DND-41 (cell line): ENCODE data around the gene CATSPERD.

Source experiments
- ATAC-seq: fragments of 200-7000 bp; cut with Tn5 transposase; 3 replicates; pipeline ENCODE4 v1.9.1; 2021; ENCODE audit warnings: low read depth; ENCODE audit not compliant: insufficient read depth
- DNase-seq: peaks from one replicate; pipeline ENCODE4 v3.0.0-alpha.2; 2020
- H2AFZ ChIP-seq: 2 replicates; pipeline ENCODE4 v1.6.0; 2012; ENCODE audit warnings: low read depth, low read length
- H3K27ac ChIP-seq: 2 replicates; pipeline ENCODE4 v1.5.1; 2012; ENCODE audit warnings: low read length, inconsistent platforms
- H3K27me3 ChIP-seq: fragments of 200-600 bp; sonication (generic); 2 replicates; pipeline ENCODE4 v1.6.0; 2012; ENCODE audit warnings: low read length, mild to moderate bottlenecking, inconsistent platforms; ENCODE audit not compliant: insufficient read depth, poor library complexity
- H3K36me3 ChIP-seq: 2 replicates; pipeline ENCODE4 v1.5.1; 2012; ENCODE audit warnings: low read length, inconsistent platforms; ENCODE audit not compliant: insufficient read depth
- H3K4me1 ChIP-seq: 2 replicates; pipeline ENCODE4 v1.5.1; 2012; ENCODE audit warnings: mild to moderate bottlenecking, low read length; ENCODE audit not compliant: insufficient read depth
- H3K4me2 ChIP-seq: 2 replicates; pipeline ENCODE4 v1.6.0; 2012; ENCODE audit warnings: mild to moderate bottlenecking, moderate library complexity, low read length, inconsistent platforms; ENCODE audit not compliant: insufficient read depth
- H3K4me3 ChIP-seq, 2 experiments: fragments of 200-600 bp in 1 of 2; shearing (Covaris generic) in 1 of 2; 2 replicates each; pipeline ENCODE4 v1.5.1; 2012 to 2016; ENCODE audit warnings: inconsistent platforms in 2 of 2, low read length in 2 of 2, mild to moderate bottlenecking in 2 of 2, low read depth in 1 of 2, moderate library complexity in 1 of 2
- H3K79me2 ChIP-seq: 2 replicates; pipeline ENCODE4 v1.6.0; 2012; ENCODE audit warnings: low read length, inconsistent platforms; ENCODE audit not compliant: insufficient read depth
- H3K9ac ChIP-seq: 2 replicates; pipeline ENCODE4 v1.6.0; 2012; ENCODE audit warnings: low read depth, mild to moderate bottlenecking, inconsistent platforms, low read length, moderate library complexity
- H3K9me3 ChIP-seq: 2 replicates; pipeline ENCODE4 v1.5.1; 2012; ENCODE audit warnings: low read length, moderate library complexity, mild to moderate bottlenecking, inconsistent platforms; ENCODE audit not compliant: insufficient read depth, severe bottlenecking
- H4K20me1 ChIP-seq: 2 replicates; pipeline ENCODE4 v1.6.0; 2012; ENCODE audit warnings: low read length; ENCODE audit not compliant: insufficient read depth
- EZH2 ChIP-seq: IDR thresholded peaks from 3 replicates; pipeline ENCODE4 v1.6.1; 2012; ENCODE audit warnings: borderline replicate concordance, low read depth, mild to moderate bottlenecking, moderate library complexity, low read length, inconsistent platforms; ENCODE audit not compliant: severe bottlenecking
- TF ChIP-seq, protein P1 (sequence below): IDR thresholded peaks from 2 replicates; pipeline ENCODE4 v1.5.1; 2012; ENCODE audit warnings: borderline replicate concordance, low read length, moderate library complexity, mild to moderate bottlenecking; ENCODE audit not compliant: poor library complexity, severe bottlenecking; ENCODE audit errors: extremely low read depth

Gene CATSPERD

GRCh38 chr19:5786593-5787408 is 66.4 kb downstream of the CATSPERD start:
- DNase-seq, result no peak
- peaks cover 67% of the 10 kb centered on the region for H3K36me3 ChIP-seq
- TF ChIP-seq, protein P1, sequence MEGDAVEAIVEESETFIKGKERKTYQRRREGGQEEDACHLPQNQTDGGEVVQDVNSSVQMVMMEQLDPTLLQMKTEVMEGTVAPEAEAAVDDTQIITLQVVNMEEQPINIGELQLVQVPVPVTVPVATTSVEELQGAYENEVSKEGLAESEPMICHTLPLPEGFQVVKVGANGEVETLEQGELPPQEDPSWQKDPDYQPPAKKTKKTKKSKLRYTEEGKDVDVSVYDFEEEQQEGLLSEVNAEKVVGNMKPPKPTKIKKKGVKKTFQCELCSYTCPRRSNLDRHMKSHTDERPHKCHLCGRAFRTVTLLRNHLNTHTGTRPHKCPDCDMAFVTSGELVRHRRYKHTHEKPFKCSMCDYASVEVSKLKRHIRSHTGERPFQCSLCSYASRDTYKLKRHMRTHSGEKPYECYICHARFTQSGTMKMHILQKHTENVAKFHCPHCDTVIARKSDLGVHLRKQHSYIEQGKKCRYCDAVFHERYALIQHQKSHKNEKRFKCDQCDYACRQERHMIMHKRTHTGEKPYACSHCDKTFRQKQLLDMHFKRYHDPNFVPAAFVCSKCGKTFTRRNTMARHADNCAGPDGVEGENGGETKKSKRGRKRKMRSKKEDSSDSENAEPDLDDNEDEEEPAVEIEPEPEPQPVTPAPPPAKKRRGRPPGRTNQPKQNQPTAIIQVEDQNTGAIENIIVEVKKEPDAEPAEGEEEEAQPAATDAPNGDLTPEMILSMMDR, result no peak
- TF ChIP-seq EZH2, result no peak
- ATAC-seq, result no peak
- peaks cover 22% of the 10 kb centered on the region for H3K4me1 ChIP-seq
- H4K20me1 ChIP-seq, result peaks cover 53% of the 10 kb centered on the region
- H3K4me2 ChIP-seq, result no peak overlapping the region
- H3K9ac ChIP-seq, result no peak overlapping the region
- no peak overlapping the region for H3K27ac ChIP-seq
- H3K4me3 ChIP-seq, result no peak overlapping the region
- H3K27me3 ChIP-seq, result no peaks in the 10 kb centered on the region
- H3K9me3 ChIP-seq, result no peaks in the 10 kb centered on the region
- peaks cover 17% of the 10 kb centered on the region for H3K79me2 ChIP-seq
- H2AFZ ChIP-seq, result no peak overlapping the region

DNA sequence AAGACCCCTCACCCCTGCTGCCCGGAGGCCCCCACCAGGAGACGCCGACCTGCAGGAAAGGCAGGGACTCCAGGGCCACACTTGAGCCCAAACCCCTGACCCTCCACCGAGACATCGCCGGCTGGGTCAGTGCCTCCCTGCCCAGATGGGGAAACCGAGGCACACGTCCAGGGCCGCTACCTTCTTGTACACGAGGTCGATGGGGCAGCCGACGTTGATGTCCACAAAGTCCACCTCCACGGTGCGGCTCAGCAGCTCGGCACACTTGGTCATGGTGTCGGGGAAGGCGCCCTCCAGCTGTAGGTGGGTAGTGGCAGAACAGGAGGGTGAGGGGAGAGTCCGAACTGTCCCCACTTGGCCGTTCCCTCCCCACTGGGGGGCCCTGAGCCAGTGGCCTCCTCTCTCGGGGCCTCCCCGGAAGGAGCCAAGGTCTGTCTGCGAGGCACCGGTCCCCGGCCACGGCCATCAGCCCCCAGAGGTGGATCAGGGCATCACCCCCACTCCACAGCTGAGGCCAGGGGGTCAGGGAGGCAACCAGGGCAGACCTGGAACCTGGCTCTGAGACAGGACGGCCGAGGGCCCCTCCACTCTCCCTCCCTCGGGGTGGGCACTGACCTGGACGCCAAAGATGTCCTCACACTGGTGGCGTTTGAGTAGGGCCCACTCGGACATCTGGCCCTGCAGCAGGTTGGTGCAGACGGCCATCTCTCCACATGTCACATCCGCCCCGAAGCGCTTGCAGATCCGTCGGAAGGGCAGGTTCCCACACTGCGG is 67.2 kb downstream of the CATSPERD start:
- peaks cover 22% of the 10 kb centered on the region for H3K4me1 ChIP-seq

DNA sequence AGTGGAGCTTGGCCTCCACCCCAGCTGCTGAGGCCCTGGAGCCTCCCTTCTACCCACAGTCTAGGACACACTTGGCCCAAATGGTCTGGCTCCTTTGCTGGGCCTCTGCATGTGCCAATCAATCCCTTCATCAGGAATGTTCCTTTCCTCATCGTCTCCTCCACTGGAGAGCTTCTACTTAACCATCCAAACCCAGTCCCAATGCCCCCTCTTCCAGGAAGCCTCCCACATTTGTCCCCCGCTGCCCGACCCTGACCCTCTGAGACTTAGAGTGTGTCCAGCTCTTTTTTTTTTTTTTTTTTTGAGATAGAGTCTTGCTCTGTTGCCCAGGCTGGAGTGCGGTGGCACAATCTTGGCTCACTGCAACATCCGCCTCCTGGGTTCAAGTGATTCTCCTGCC is 68.0 kb downstream of the CATSPERD start:
- ATAC-seq (no peak), DNase-seq (no peak)
- H3K36me3 ChIP-seq, result peaks cover 63% of the 10 kb centered on the region
- no peak overlapping the region for H3K4me2 ChIP-seq
- TF ChIP-seq, protein P1, result no peak
- TF ChIP-seq EZH2, result no peak
- no peak overlapping the region for H2AFZ ChIP-seq
- H4K20me1 ChIP-seq, result peaks cover 48% of the 10 kb centered on the region
- H3K9me3 ChIP-seq, result no peaks in the 10 kb centered on the region
- peaks cover 22% of the 10 kb centered on the region for H3K4me1 ChIP-seq
- no peak overlapping the region for H3K9ac ChIP-seq
- H3K27ac ChIP-seq, result no peak overlapping the region
- H3K27me3 ChIP-seq, result no peaks in the 10 kb centered on the region
- H3K79me2 ChIP-seq, result peaks cover 17% of the 10 kb centered on the region
- H3K4me3 ChIP-seq, result no peak overlapping the region

More for the DNA sequence above, 67.2 kb downstream of the CATSPERD start:
- Histone ChIP-seq H3K36me3 (peaks cover 67% of the 10 kb centered on the region), H3K27ac (no peak overlapping the region), H3K4me2 (no peak overlapping the region), H3K9ac (no peak overlapping the region), H3K9me3 (no peaks in the 10 kb centered on the region), H4K20me1 (peaks cover 53% of the 10 kb centered on the region), H2AFZ (no peak overlapping the region), H3K27me3 (no peaks in the 10 kb centered on the region), H3K4me3 (no peak overlapping the region), H3K79me2 (peaks cover 17% of the 10 kb centered on the region)
- TF ChIP-seq EZH2, result no peak
- TF ChIP-seq, protein P1, result no peak
- DNase-seq, result no peak
- ATAC-seq, result no peak
